H9 (cell line): ENCODE results near the gene RNF213. TPM values are rescaled to one million over a fixed set of nuclear protein-coding genes. Genes with fewer than 3 reads are reported as not detected.

Experiments
- DNase-seq: peaks from one replicate; pipeline ENCODE4 v3.0.0-alpha.2; 2017
- H2AFZ ChIP-seq: one replicate; pipeline ENCODE4 v1.6.1; 2013; ENCODE audit warnings: mild to moderate bottlenecking, low read length, control low read depth, moderate library complexity
- H2AK5ac ChIP-seq: 2 replicates; pipeline ENCODE4 v1.6.1; 2013; ENCODE audit warnings: low read length, control low read depth, mixed read lengths; ENCODE audit not compliant: insufficient read length
- H2BK120ac ChIP-seq: one replicate; pipeline ENCODE4 v1.6.1; 2013; ENCODE audit warnings: low read depth, mild to moderate bottlenecking, low read length, control low read depth, inconsistent platforms; ENCODE audit not compliant: poor library complexity, severe bottlenecking
- H2BK12ac ChIP-seq: 2 replicates; pipeline ENCODE4 v1.6.1; 2013; ENCODE audit warnings: low read length, control low read depth, mixed read lengths, low read depth; ENCODE audit not compliant: insufficient read length
- H2BK15ac ChIP-seq: 2 replicates; pipeline ENCODE4 v1.6.1; 2013; ENCODE audit warnings: low read depth, low read length, control low read depth
- H2BK20ac ChIP-seq: one replicate; pipeline ENCODE4 v1.6.1; 2013; ENCODE audit warnings: low read depth, mild to moderate bottlenecking, low read length, control low read depth, inconsistent platforms; ENCODE audit not compliant: poor library complexity, severe bottlenecking
- H2BK5ac ChIP-seq: 2 replicates; pipeline ENCODE4 v1.6.1; 2013; ENCODE audit warnings: low read length, control low read depth, mixed read lengths; ENCODE audit not compliant: insufficient read length
- H3K14ac ChIP-seq: 2 replicates; pipeline ENCODE4 v1.6.1; 2013; ENCODE audit warnings: low read length, control low read depth; ENCODE audit not compliant: insufficient read depth
- H3K18ac ChIP-seq: 2 replicates; pipeline ENCODE4 v1.6.1; 2013; ENCODE audit warnings: low read depth, mild to moderate bottlenecking, mixed read lengths, low read length, control low read depth; ENCODE audit not compliant: insufficient read length
- H3K23ac ChIP-seq: 2 replicates; pipeline ENCODE4 v1.6.1; 2013; ENCODE audit warnings: low read length, control low read depth, mixed read lengths, low read depth; ENCODE audit not compliant: insufficient read length
- H3K23me2 ChIP-seq: 2 replicates; pipeline ENCODE4 v1.6.1; 2013; ENCODE audit warnings: low read depth, mild to moderate bottlenecking, mixed read lengths, low read length, control low read depth; ENCODE audit not compliant: insufficient read length, poor library complexity, severe bottlenecking
- H3K27ac ChIP-seq: 2 replicates; pipeline ENCODE4 v1.5.1; 2013; ENCODE audit warnings: low read length, control low read depth, mixed read lengths, low read depth; ENCODE audit not compliant: insufficient read length
- H3K27me3 ChIP-seq: 2 replicates; pipeline ENCODE4 v1.6.1; 2013; ENCODE audit warnings: low read length, control low read depth, inconsistent platforms; ENCODE audit not compliant: insufficient read depth
- H3K4ac ChIP-seq: 2 replicates; pipeline ENCODE4 v1.6.1; 2013; ENCODE audit warnings: low read depth, mild to moderate bottlenecking, control low read depth, inconsistent platforms, low read length, moderate library complexity
- H3K4me1 ChIP-seq: 2 replicates; pipeline ENCODE4 v1.6.1; 2013; ENCODE audit warnings: low read length, control low read depth, inconsistent platforms; ENCODE audit not compliant: insufficient read depth
- H3K4me2 ChIP-seq: 2 replicates; pipeline ENCODE4 v1.6.1; 2013; ENCODE audit warnings: low read length, control low read depth, mixed read lengths; ENCODE audit not compliant: insufficient read length, insufficient read depth
- H3K56ac ChIP-seq: 2 replicates; pipeline ENCODE4 v1.6.1; 2013; ENCODE audit warnings: low read depth, mild to moderate bottlenecking, mixed read lengths, low read length, control low read depth; ENCODE audit not compliant: insufficient read length
- H3K79me1 ChIP-seq: 2 replicates; pipeline ENCODE4 v1.6.1; 2013; ENCODE audit warnings: low read depth, mild to moderate bottlenecking, moderate library complexity, low read length, control low read depth, inconsistent platforms; ENCODE audit not compliant: insufficient read depth, poor library complexity, severe bottlenecking
- H3K79me2 ChIP-seq: 2 replicates; pipeline ENCODE4 v1.6.1; 2013; ENCODE audit warnings: low read length, control low read depth, inconsistent platforms; ENCODE audit not compliant: insufficient read depth
- H3K9ac ChIP-seq: 2 replicates; pipeline ENCODE4 v1.6.1; 2013; ENCODE audit warnings: low read length, control low read depth, mixed read lengths; ENCODE audit not compliant: insufficient read length; ENCODE audit errors: extremely low read depth
- H3K9me3 ChIP-seq: one replicate; pipeline ENCODE4 v1.6.1; 2013; ENCODE audit warnings: low read depth, low read length, inconsistent platforms; ENCODE audit not compliant: control insufficient read depth
- H3T11ph ChIP-seq: one replicate; pipeline ENCODE4 v1.6.1; 2013; ENCODE audit warnings: mild to moderate bottlenecking, low read length, control low read depth, inconsistent platforms
- H4K20me1 ChIP-seq: one replicate; pipeline ENCODE4 v1.6.1; 2013; ENCODE audit not compliant: control insufficient read depth, insufficient read length, insufficient read depth
- H4K5ac ChIP-seq: 2 replicates; pipeline ENCODE4 v1.6.1; 2013; ENCODE audit warnings: low read depth, mild to moderate bottlenecking, mixed read lengths, low read length, control low read depth; ENCODE audit not compliant: insufficient read length
- H4K8ac ChIP-seq: replicated peaks from 2 replicates; pipeline ENCODE4 v1.6.1; 2013; ENCODE audit warnings: low read length, control low read depth, mixed read lengths, low read depth; ENCODE audit not compliant: insufficient read length
- H4K91ac ChIP-seq: 2 replicates; pipeline ENCODE4 v1.6.1; 2013; ENCODE audit warnings: low read depth, mild to moderate bottlenecking, moderate library complexity, mixed read lengths, low read length, control low read depth; ENCODE audit not compliant: insufficient read length
- H3K27ac Mint-ChIP-seq, 3 experiments: 2 replicates in 2 of 3; 3 replicates in 1 of 3; pipeline ENCODE4 v1.8.0; 2020 to 2021; ENCODE audit warnings: mixed read lengths in 3 of 3, mild to moderate bottlenecking in 1 of 3, moderate library complexity in 1 of 3
- H3K27me3 Mint-ChIP-seq: 2 replicates; pipeline ENCODE4 v1.8.0; 2021; ENCODE audit warnings: low read depth, mild to moderate bottlenecking, moderate library complexity, mixed read lengths
- H3K36me3 Mint-ChIP-seq, 3 experiments: 2 replicates in 2 of 3; 3 replicates in 1 of 3; pipeline ENCODE4 v1.8.0; 2020 to 2021; ENCODE audit warnings: low read depth in 3 of 3, mixed read lengths in 3 of 3; ENCODE audit not compliant: insufficient read depth in 1 of 3
- H3K4me1 Mint-ChIP-seq, 2 experiments: 2 replicates each; pipeline ENCODE4 v1.8.0; 2020; ENCODE audit warnings: mixed read lengths in 2 of 2
- H3K4me3 Mint-ChIP-seq, 2 experiments: 2 replicates in 1 of 2; 3 replicates in 1 of 2; pipeline ENCODE4 v1.8.0; 2020 to 2021; ENCODE audit warnings: mild to moderate bottlenecking in 2 of 2, mixed read lengths in 2 of 2, moderate library complexity in 1 of 2
- H3K9me3 Mint-ChIP-seq, 2 experiments: 2 replicates in 1 of 2; 3 replicates in 1 of 2; pipeline ENCODE4 v1.8.0; 2020; ENCODE audit warnings: mild to moderate bottlenecking in 2 of 2, mixed read lengths in 2 of 2, moderate library complexity in 1 of 2
- WGBS: extraction: QIAGEN DNeasy Blood & Tissue Kit; methylation state at CpG from one replicate; pipeline ENCODE4 v1.1.7; 2013; ENCODE audit warnings: missing lambda C conversion rate, low lambda C conversion rate, mixed read lengths; ENCODE audit not compliant: insufficient read length; ENCODE audit errors: extremely low coverage; 5-methylcytosine and 5-hydroxymethylcytosine counted together
- microRNA-seq: library from miRNA; unstranded; fragments of <30 nt; microRNA quantifications from one replicate; pipeline ENCODE4, GENCODE V29; 2020; ENCODE audit warnings: borderline microRNAs expressed
- total RNA-seq: library from RNA; stranded (reverse); gene quantifications from 2 replicates; pipeline ENCODE4 v1.2.1, GENCODE V29; 2021
- TF ChIP-seq, protein P1 (sequence below): fragments of 200-600 bp; sonication (generic); conservative IDR thresholded peaks from 3 replicates; pipeline ENCODE4 v1.8.0; 2021; ENCODE audit warnings: antibody characterized with exemption, mild to moderate bottlenecking

Gene RNF213
- total RNA-seq, 1 experiment from 2014 or later = 34.3 TPM

- no peak overlapping the region for H4K8ac ChIP-seq
Observed at GRCh38 chr17:80447790-80448189, 187.1 kb downstream of the RNF213 start.

More at GRCh38 chr17:80447790-80448189, 187.1 kb downstream of the RNF213 start:
- Histone ChIP-seq H2BK20ac (no peak overlapping the region), H2BK12ac (no peak overlapping the region), H3K79me2 (no peaks in the 10 kb centered on the region), H2AFZ (no peak overlapping the region), H3K9me3 (no peaks in the 10 kb centered on the region), H2BK15ac (no peak overlapping the region), H2BK5ac (no peak overlapping the region), H3K4me1 (no peaks in the 10 kb centered on the region), H3K56ac (no peak overlapping the region), H4K91ac (no peak overlapping the region), H3T11ph (no peak overlapping the region), H4K20me1 (no peaks in the 10 kb centered on the region), H2BK120ac (no peak overlapping the region), H3K4me2 (no peak overlapping the region), H3K18ac (no peak overlapping the region), H3K14ac (no peak overlapping the region), H3K4ac (no peak overlapping the region), H3K27ac (no peak overlapping the region), H3K9ac (no peak overlapping the region), H3K23ac (no peak overlapping the region), H3K79me1 (no peaks in the 10 kb centered on the region), H2AK5ac (no peak overlapping the region), H3K23me2 (no peaks in the 10 kb centered on the region), H4K5ac (no peak overlapping the region), H3K27me3 (no peaks in the 10 kb centered on the region)
- peaks cover 41% of the 10 kb centered on the region for H3K27me3 Mint-ChIP-seq
- H3K9me3 Mint-ChIP-seq = no peaks in the 10 kb centered on the region
- H3K36me3 Mint-ChIP-seq = no peaks in the 10 kb centered on the region
- no peak overlapping the region for H3K27ac Mint-ChIP-seq
- TF ChIP-seq, protein P1, sequence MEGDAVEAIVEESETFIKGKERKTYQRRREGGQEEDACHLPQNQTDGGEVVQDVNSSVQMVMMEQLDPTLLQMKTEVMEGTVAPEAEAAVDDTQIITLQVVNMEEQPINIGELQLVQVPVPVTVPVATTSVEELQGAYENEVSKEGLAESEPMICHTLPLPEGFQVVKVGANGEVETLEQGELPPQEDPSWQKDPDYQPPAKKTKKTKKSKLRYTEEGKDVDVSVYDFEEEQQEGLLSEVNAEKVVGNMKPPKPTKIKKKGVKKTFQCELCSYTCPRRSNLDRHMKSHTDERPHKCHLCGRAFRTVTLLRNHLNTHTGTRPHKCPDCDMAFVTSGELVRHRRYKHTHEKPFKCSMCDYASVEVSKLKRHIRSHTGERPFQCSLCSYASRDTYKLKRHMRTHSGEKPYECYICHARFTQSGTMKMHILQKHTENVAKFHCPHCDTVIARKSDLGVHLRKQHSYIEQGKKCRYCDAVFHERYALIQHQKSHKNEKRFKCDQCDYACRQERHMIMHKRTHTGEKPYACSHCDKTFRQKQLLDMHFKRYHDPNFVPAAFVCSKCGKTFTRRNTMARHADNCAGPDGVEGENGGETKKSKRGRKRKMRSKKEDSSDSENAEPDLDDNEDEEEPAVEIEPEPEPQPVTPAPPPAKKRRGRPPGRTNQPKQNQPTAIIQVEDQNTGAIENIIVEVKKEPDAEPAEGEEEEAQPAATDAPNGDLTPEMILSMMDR = no peak
- H3K4me1 Mint-ChIP-seq = peaks cover 5 to 12% of the 10 kb centered on the region in 2 experiments
- no peak for DNase-seq
- no peak overlapping the region for H3K4me3 Mint-ChIP-seq
- no CpG with 5 or more reads among the region's 4 CpGs for WGBS

Small RNA genes within 50 kb of the gene (microRNA-seq; reads per million reads assigned to microRNA genes)
- gene MIR4730 = not detected

Other genes starting within 250 kb of the RNF213 start
- 82.7 and 85.8 TPM in 2 replicates for gene TBC1D16, start 225.0 kb upstream of the RNF213 start, total RNA-seq
- 7.8 and 8.9 TPM in 2 replicates for gene CCDC40, start 224.2 kb upstream of the RNF213 start, total RNA-seq
- gene GAA, start 159.3 kb upstream of the RNF213 start, total RNA-seq = 28.9 and 30.3 TPM in 2 replicates
- gene EIF4A3, start 113.7 kb upstream of the RNF213 start, total RNA-seq = 162 and 168 TPM in 2 replicates
- 0.24 and 0.35 TPM in 2 replicates for gene CARD14, start 90.8 kb upstream of the RNF213 start, total RNA-seq
- 19.8 and 21.6 TPM in 2 replicates for gene SGSH, start 40.5 kb upstream of the RNF213 start, total RNA-seq
- 24.0 and 26.5 TPM in 2 replicates for gene SLC26A11, start 40.4 kb upstream of the RNF213 start, total RNA-seq
- gene ENDOV, start 154.3 kb downstream of the RNF213 start, total RNA-seq = 14.8 and 17.1 TPM in 2 replicates
- gene NPTX1, start 215.8 kb downstream of the RNF213 start, total RNA-seq = 20.5 and 20.8 TPM in 2 replicates